MM.1S (cell line): ENCODE data around the gene SEMA3D.

ENCODE experiments used
- DNase-seq: peaks from one replicate; pipeline ENCODE4 v3.0.0-alpha.2; 2015
- H2AFZ ChIP-seq: fragments of 300-600 bp; sonication (generic); 2 replicates; pipeline ENCODE4 v1.6.0; 2016; ENCODE audit warnings: antibody characterized with exemption, low read length
- H3F3A ChIP-seq: fragments of 300-600 bp; sonication (generic); 2 replicates; pipeline ENCODE4 v1.6.1; 2016; ENCODE audit warnings: mild to moderate bottlenecking, antibody characterized with exemption, low read length, moderate library complexity, mixed read lengths; ENCODE audit not compliant: insufficient read depth
- H3K27ac ChIP-seq: fragments of 300-600 bp; sonication (generic); 2 replicates; pipeline ENCODE4 v1.5.1; 2016; ENCODE audit warnings: mild to moderate bottlenecking, low read length
- H3K27me3 ChIP-seq: fragments of 300-600 bp; sonication (generic); replicated peaks from 2 replicates; pipeline ENCODE4 v1.6.0; 2016; ENCODE audit warnings: low read length; ENCODE audit not compliant: insufficient read depth
- H3K36me3 ChIP-seq: fragments of 300-600 bp; sonication (generic); replicated peaks from 2 replicates; pipeline ENCODE4 v1.6.1; 2016; ENCODE audit warnings: mild to moderate bottlenecking, low read length, mixed read lengths; ENCODE audit not compliant: insufficient read depth
- H3K4me1 ChIP-seq: fragments of 300-600 bp; sonication (generic); 2 replicates; pipeline ENCODE4 v1.6.1; 2016; ENCODE audit warnings: low read length, mixed read lengths
- H3K4me2 ChIP-seq: fragments of 300-600 bp; sonication (generic); 2 replicates; pipeline ENCODE4 v1.6.0; 2016; ENCODE audit warnings: low read depth, low read length
- H3K4me3 ChIP-seq: fragments of 300-600 bp; sonication (generic); 2 replicates; pipeline ENCODE4 v1.5.1; 2016; ENCODE audit warnings: low read length, mixed read lengths
- H3K79me2 ChIP-seq: fragments of 300-600 bp; sonication (generic); 2 replicates; pipeline ENCODE4 v1.6.1; 2016; ENCODE audit warnings: mixed run types, low read length, mixed read lengths
- H3K9ac ChIP-seq: fragments of 300-600 bp; sonication (generic); 2 replicates; pipeline ENCODE4 v1.6.1; 2016; ENCODE audit warnings: low read length, mixed read lengths
- H3K9me2 ChIP-seq: fragments of 300-600 bp; sonication (generic); replicated peaks from 2 replicates; pipeline ENCODE4 v1.6.1; 2016; ENCODE audit warnings: mild to moderate bottlenecking, low read length, mixed read lengths; ENCODE audit not compliant: insufficient read depth
- H3K9me3 ChIP-seq: fragments of 300-600 bp; sonication (generic); replicated peaks from 2 replicates; pipeline ENCODE4 v1.6.1; 2016; ENCODE audit warnings: mild to moderate bottlenecking, low read length, mixed read lengths; ENCODE audit not compliant: insufficient read depth
- H4K20me1 ChIP-seq: fragments of 300-600 bp; sonication (generic); 2 replicates; pipeline ENCODE4 v1.6.1; 2016; ENCODE audit warnings: mild to moderate bottlenecking, low read length, moderate library complexity, mixed read lengths; ENCODE audit not compliant: insufficient read depth
- CTCF ChIP-seq: fragments of 300-600 bp; sonication (generic); IDR thresholded peaks from 2 replicates; pipeline ENCODE4 v1.5.1; 2016; ENCODE audit warnings: antibody characterized with exemption, low read length, mixed read lengths
- EZH2 ChIP-seq: fragments of 300-600 bp; sonication (generic); optimal IDR thresholded peaks from 2 replicates; pipeline ENCODE3; 2017; ENCODE audit warnings: low read depth, mild to moderate bottlenecking, antibody characterized with exemption, low read length, mixed read lengths
- EZH2phosphoT487 ChIP-seq: fragments of 300-600 bp; sonication (generic); IDR thresholded peaks from 2 replicates; pipeline ENCODE4 v1.6.1; 2018; ENCODE audit warnings: antibody characterized with exemption, low read length

The SEMA3D gene

DNA sequence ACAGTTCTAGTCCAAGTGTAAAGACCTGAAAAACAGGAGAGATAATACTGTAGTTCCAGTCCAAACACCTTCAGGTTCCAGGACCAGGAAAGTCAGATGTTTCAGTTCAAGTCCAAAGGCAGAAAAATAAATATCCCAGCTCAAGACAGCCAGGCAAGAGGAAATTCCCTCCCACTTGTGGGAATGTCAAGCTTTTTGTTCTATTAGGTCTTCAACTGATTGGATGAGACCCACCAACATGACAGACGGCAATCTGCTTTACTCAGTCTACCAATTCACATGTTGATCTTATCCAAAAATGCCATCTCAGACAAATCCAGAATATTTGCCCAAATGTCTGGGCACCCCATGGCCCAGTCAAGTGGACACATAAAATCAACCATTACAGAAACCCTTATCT is 33.1 kb downstream of the SEMA3D start:
- no peak overlapping the region for H3K27ac ChIP-seq
- DNase-seq = no peak
- no peak overlapping the region for H3K9ac ChIP-seq
- TF ChIP-seq EZH2phosphoT487 (no peak), EZH2 (no peak), CTCF (no peak)
- no peak overlapping the region for H2AFZ ChIP-seq
- H3K36me3 ChIP-seq = no peaks in the 10 kb centered on the region
- H3K79me2 ChIP-seq = no peaks in the 10 kb centered on the region
- no peaks in the 10 kb centered on the region for H4K20me1 ChIP-seq
- no peak overlapping the region for H3K4me2 ChIP-seq
- no peaks in the 10 kb centered on the region for H3F3A ChIP-seq
- H3K4me3 ChIP-seq = no peak overlapping the region
- H3K9me2 ChIP-seq = no peaks in the 10 kb centered on the region
- H3K9me3 ChIP-seq = no peaks in the 10 kb centered on the region
- no peaks in the 10 kb centered on the region for H3K4me1 ChIP-seq
- H3K27me3 ChIP-seq = no peaks in the 10 kb centered on the region

- Histone ChIP-seq H3K4me3 (no peak overlapping the region), H3K9ac (no peak overlapping the region), H4K20me1 (no peaks in the 10 kb centered on the region), H3K4me1 (no peaks in the 10 kb centered on the region), H3K36me3 (no peaks in the 10 kb centered on the region), H2AFZ (no peak overlapping the region), H3K9me3 (no peaks in the 10 kb centered on the region), H3K27ac (no peak overlapping the region), H3F3A (no peaks in the 10 kb centered on the region), H3K27me3 (no peaks in the 10 kb centered on the region), H3K79me2 (no peaks in the 10 kb centered on the region), H3K4me2 (no peak overlapping the region), H3K9me2 (no peaks in the 10 kb centered on the region)
- TF ChIP-seq EZH2phosphoT487 (no peak), EZH2 (no peak), CTCF (no peak)
- DNase-seq = no peak
Measured at GRCh38 chr7:85150624-85151023, 36.2 kb downstream of the SEMA3D start.

DNA sequence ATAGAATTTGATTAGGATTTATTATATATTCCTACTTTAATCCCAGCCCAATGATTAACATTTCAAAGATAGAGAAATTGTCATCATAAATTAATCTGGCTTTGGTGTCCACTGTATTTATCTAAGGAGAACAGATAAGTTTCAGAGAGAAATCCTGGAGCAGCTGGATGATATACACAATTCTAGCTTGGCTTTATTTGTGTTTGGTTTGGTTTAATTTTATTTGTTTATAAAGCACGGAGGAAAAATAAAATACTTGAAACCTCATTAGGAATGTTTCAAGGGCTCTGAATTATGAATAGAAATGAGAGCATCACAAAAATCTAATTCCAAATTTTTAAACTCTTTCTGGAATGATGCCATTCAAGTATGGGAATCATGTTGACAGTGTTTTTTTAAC is 42.1 kb downstream of the SEMA3D start:
- H3K27ac ChIP-seq = no peak overlapping the region
- H3K27me3 ChIP-seq = no peaks in the 10 kb centered on the region
- no peak overlapping the region for H3K4me3 ChIP-seq
- H3K79me2 ChIP-seq = no peaks in the 10 kb centered on the region
- H3K9me2 ChIP-seq = no peaks in the 10 kb centered on the region
- no peak overlapping the region for H2AFZ ChIP-seq
- no peaks in the 10 kb centered on the region for H4K20me1 ChIP-seq
- H3K4me1 ChIP-seq = no peaks in the 10 kb centered on the region
- no peaks in the 10 kb centered on the region for H3F3A ChIP-seq
- no peak for TF ChIP-seq CTCF
- no peak for TF ChIP-seq EZH2phosphoT487
- TF ChIP-seq EZH2 = no peak
- no peaks in the 10 kb centered on the region for H3K36me3 ChIP-seq
- H3K4me2 ChIP-seq = no peak overlapping the region
- no peaks in the 10 kb centered on the region for H3K9me3 ChIP-seq
- DNase-seq = no peak
- H3K9ac ChIP-seq = no peak overlapping the region

GRCh38 chr7:85135977-85136376 is 50.9 kb downstream of the SEMA3D start:
- Histone ChIP-seq H3K4me3 (no peak overlapping the region), H2AFZ (no peak overlapping the region), H3K9me3 (no peaks in the 10 kb centered on the region), H3F3A (no peaks in the 10 kb centered on the region), H3K4me2 (no peak overlapping the region), H3K36me3 (no peaks in the 10 kb centered on the region), H3K27ac (no peak overlapping the region), H3K9ac (no peak overlapping the region), H4K20me1 (no peaks in the 10 kb centered on the region), H3K4me1 (no peaks in the 10 kb centered on the region), H3K9me2 (no peaks in the 10 kb centered on the region), H3K27me3 (no peaks in the 10 kb centered on the region), H3K79me2 (no peaks in the 10 kb centered on the region)
- no peak for DNase-seq
- no peak for TF ChIP-seq EZH2phosphoT487
- TF ChIP-seq CTCF = no peak
- no peak for TF ChIP-seq EZH2
